Medulla oblongata (tissue), 1 donor: ENCODE measurements around the gene PKIG.

Experiments
- DNase-seq: peaks from one replicate; pipeline ENCODE4 v3.0.0-alpha.2; 2015; ENCODE audit errors: extremely low spot score

PKIG gene

DNA sequence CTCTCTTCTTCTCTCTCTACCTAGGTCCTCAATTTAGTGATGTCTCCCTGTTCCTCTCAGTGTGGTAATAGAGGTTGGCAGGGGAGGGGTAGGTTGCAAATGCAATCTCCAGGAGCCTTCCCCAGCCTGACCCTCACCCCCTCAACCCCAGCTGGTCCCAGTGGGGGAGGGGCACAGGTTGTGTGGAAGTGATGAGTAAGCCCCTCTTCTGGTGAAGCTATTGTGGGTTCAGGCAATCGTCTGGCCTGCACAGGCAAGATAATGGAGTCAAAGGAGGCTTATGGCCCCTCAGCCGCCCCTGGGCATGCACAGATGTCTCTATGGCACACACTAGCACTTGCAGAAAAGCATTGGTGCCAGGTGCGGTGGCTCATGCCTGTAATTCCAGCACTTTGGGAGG lies 79.9 kb downstream of the PKIG start:
- no peak for DNase-seq

DNA sequence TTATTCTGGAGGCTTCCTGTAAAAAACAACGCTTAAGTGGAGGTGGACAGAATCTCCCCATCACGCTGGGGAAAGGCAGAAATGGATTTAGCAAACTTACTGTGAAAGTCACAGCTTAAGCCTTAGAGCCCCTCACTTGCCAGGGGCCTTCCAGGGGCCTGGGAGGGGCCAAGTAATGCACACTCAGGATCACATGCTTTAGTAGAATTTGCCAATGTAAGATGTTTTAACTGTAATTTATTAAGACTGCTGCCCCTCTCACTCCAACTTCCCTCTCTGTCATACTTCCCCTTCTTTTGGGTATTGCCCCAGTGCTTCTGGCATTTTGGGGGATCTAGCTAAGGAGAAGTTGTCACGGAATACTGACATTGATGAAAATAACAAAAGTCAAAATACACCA lies 81.8 kb downstream of the PKIG start:
- no peak for DNase-seq

DNA sequence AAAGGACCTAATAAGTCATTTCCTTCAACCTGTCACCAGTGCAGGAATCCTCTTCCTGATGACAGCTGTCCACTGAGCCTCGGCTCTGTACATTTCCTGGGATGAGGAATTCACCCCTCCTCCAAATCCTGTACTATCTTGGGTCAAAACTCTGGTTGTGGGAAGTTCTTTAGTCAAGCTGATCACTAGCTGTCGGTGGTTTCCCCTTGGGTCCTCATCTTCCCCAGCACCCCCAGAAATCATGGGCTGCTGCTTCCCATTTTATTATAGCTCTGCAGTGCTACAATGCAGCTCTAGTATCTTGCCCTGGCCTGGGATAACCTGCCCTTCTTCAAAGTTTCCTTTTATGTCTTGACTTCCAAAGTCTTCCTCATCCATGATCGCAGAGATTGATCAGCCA lies 83.7 kb downstream of the PKIG start:
- DNase-seq: no peak
